Mesenchymal stem cell (in vitro differentiated cells and primary cell): ENCODE results near the gene VPS45.
A peak's percentile ranks its signal among the peaks of the same experiment; 100 is the strongest.

Experiments
- DNase-seq: peaks from one replicate; pipeline ENCODE4 v3.0.0-alpha.2; 2013
- H2AFZ ChIP-seq: one replicate; pipeline ENCODE4 v1.6.1; 2013; ENCODE audit warnings: low read depth, mild to moderate bottlenecking, control low read depth, inconsistent platforms, low read length, moderate library complexity
- H2AK5ac ChIP-seq: 2 replicates; pipeline ENCODE4 v1.6.1; 2013; ENCODE audit warnings: low read length, moderate library complexity, mild to moderate bottlenecking, inconsistent platforms; ENCODE audit not compliant: severe bottlenecking
- H2BK120ac ChIP-seq: one replicate; pipeline ENCODE4 v1.6.1; 2013; ENCODE audit warnings: low read depth, mild to moderate bottlenecking, inconsistent platforms, low read length, moderate library complexity
- H2BK12ac ChIP-seq, 2 experiments: one replicate each; pipeline ENCODE4 v1.6.1; 2013; ENCODE audit warnings: inconsistent platforms in 2 of 2, low read length in 2 of 2, mild to moderate bottlenecking in 2 of 2, moderate library complexity in 2 of 2, control low read depth in 1 of 2
- H2BK15ac ChIP-seq: one replicate; pipeline ENCODE4 v1.6.1; 2013; ENCODE audit warnings: mild to moderate bottlenecking, low read depth, inconsistent platforms; ENCODE audit not compliant: poor library complexity, severe bottlenecking
- H2BK5ac ChIP-seq: 2 replicates; pipeline ENCODE4 v1.6.1; 2013; ENCODE audit warnings: low read depth, mild to moderate bottlenecking, low read length, control low read depth, inconsistent platforms; ENCODE audit not compliant: poor library complexity, severe bottlenecking
- H3K14ac ChIP-seq, 2 experiments: one replicate each; pipeline ENCODE4 v1.6.1; 2013; ENCODE audit warnings: inconsistent platforms in 2 of 2, low read length in 2 of 2, control low read depth in 1 of 2, mild to moderate bottlenecking in 1 of 2, moderate library complexity in 1 of 2
- H3K18ac ChIP-seq, 2 experiments: one replicate each; pipeline ENCODE4 v1.6.1; 2013; ENCODE audit warnings: inconsistent platforms in 2 of 2, low read length in 2 of 2, control low read depth in 1 of 2, low read depth in 1 of 2, mild to moderate bottlenecking in 1 of 2
- H3K23ac ChIP-seq, 2 experiments: one replicate each; pipeline ENCODE4 v1.6.1; 2013; ENCODE audit warnings: inconsistent platforms in 2 of 2, low read length in 2 of 2, mild to moderate bottlenecking in 2 of 2, moderate library complexity in 2 of 2, control low read depth in 1 of 2
- H3K27ac ChIP-seq: 2 replicates; pipeline ENCODE4 v1.5.1; 2013; ENCODE audit warnings: mild to moderate bottlenecking, moderate library complexity, low read length, control low read depth, inconsistent platforms; ENCODE audit not compliant: poor library complexity, severe bottlenecking
- H3K27me3 ChIP-seq, 2 experiments: 2 replicates each; pipeline versions ENCODE4 v1.6.1 to v1.7.0; 2013; ENCODE audit warnings: low read length in 2 of 2, mild to moderate bottlenecking in 2 of 2, moderate library complexity in 2 of 2, control low read depth in 1 of 2, inconsistent platforms in 1 of 2; ENCODE audit not compliant: control insufficient read depth in 1 of 2, insufficient read depth in 1 of 2
- H3K36me3 ChIP-seq, 2 experiments: 2 replicates each; pipeline versions ENCODE4 v1.6.1 to v1.7.0; 2013; ENCODE audit warnings: low read length in 2 of 2, control low read depth in 1 of 2, inconsistent platforms in 1 of 2, low read depth in 1 of 2, mild to moderate bottlenecking in 1 of 2; ENCODE audit not compliant: insufficient read depth in 2 of 2, control insufficient read depth in 1 of 2
- H3K4ac ChIP-seq, 2 experiments: one replicate each; pipeline ENCODE4 v1.6.1; 2013; ENCODE audit warnings: inconsistent platforms in 2 of 2, low read length in 2 of 2, mild to moderate bottlenecking in 2 of 2, moderate library complexity in 2 of 2, control low read depth in 1 of 2, low read depth in 1 of 2
- H3K4me1 ChIP-seq: 2 replicates; pipeline ENCODE4 v1.6.1; 2013; ENCODE audit warnings: low read depth, low read length, control low read depth; ENCODE audit not compliant: control insufficient read depth, insufficient read depth
- H3K4me2 ChIP-seq: 2 replicates; pipeline ENCODE4 v1.6.1; 2013; ENCODE audit warnings: low read length, mild to moderate bottlenecking, inconsistent platforms; ENCODE audit not compliant: poor library complexity, severe bottlenecking
- H3K4me3 ChIP-seq, 2 experiments: 2 replicates each; pipeline versions ENCODE4 v1.5.1 to v1.7.0; 2013; ENCODE audit warnings: low read length in 2 of 2, mild to moderate bottlenecking in 2 of 2, control low read depth in 1 of 2, low read depth in 1 of 2; ENCODE audit not compliant: insufficient read depth in 1 of 2
- H3K79me1 ChIP-seq: replicated peaks from 2 replicates; pipeline ENCODE4 v1.6.1; 2013; ENCODE audit warnings: mild to moderate bottlenecking, control low read depth, low read length, inconsistent platforms; ENCODE audit not compliant: poor library complexity, severe bottlenecking
- H3K9ac ChIP-seq: 2 replicates; pipeline ENCODE4 v1.7.0; 2013; ENCODE audit warnings: mild to moderate bottlenecking, low read length, moderate library complexity
- H3K9me3 ChIP-seq: 2 replicates; pipeline ENCODE4 v1.7.0; 2013; ENCODE audit warnings: mild to moderate bottlenecking, low read length; ENCODE audit not compliant: control insufficient read depth
- H4K8ac ChIP-seq: one replicate; pipeline ENCODE4 v1.6.1; 2013; ENCODE audit warnings: inconsistent platforms, mild to moderate bottlenecking, low read length, moderate library complexity
- H4K91ac ChIP-seq: one replicate; pipeline ENCODE4 v1.6.1; 2013; ENCODE audit warnings: mild to moderate bottlenecking, low read length, inconsistent platforms
- WGBS: methylation state at CpG from one replicate; pipeline ENCODE4 v1.1.7; 2013; ENCODE audit warnings: mixed read lengths; 5-methylcytosine and 5-hydroxymethylcytosine counted together

VPS45 gene

DNA sequence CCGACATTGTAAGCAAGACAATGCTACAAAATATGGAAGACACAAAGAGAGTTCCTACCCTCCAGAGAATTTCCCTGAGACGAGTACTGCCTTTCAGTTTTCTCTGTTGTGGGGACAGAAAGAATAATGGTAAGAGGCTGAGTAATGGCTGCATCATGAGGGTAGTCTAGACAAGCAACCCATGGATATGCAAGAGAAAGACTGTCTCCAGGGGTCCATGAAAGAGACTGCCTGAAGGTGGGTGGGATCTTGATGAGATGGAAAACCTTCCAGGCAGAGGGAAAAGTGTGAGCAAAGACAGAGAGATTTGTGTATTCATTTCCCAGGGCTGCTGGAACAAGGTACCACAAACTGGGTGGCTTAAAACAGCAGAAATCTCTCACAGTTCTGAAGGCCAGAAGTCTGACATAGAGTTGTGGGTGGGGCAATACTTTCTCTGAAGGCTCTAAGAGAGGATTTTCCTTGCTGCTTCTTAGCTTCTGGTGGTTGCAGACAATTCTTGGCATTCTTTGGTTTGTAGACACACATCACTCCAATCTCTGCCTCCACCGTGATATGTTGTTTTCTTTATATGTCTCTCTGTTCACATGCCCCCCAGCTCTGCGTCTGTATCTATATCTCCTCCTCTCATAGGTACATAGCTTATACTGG lies 126.9 kb downstream of the VPS45 start:
- Histone ChIP-seq H2BK12ac (no peak overlapping the region), H3K36me3 (no peaks in the 10 kb centered on the region), H2BK5ac (no peak overlapping the region), H3K27me3 (no peaks in the 10 kb centered on the region), H3K27ac (peak overlapping the region; percentile 13), H2BK120ac (no peak overlapping the region), H3K4me3 (no peak overlapping the region), H3K9ac (no peak overlapping the region), H4K8ac (peak overlapping the region; percentile 37), H2AFZ (no peak overlapping the region), H3K4ac (no peak overlapping the region), H3K4me1 (peaks cover 1% of the 10 kb centered on the region), H3K4me2 (no peak overlapping the region), H4K91ac (no peak overlapping the region), H3K9me3 (no peaks in the 10 kb centered on the region), H3K18ac (peak overlapping the region in 1 of 2 experiments; percentile 21), H2BK15ac (no peak overlapping the region), H3K79me1 (no peaks in the 10 kb centered on the region), H2AK5ac (peak overlapping the region; percentile 25), H3K14ac (no peak overlapping the region), H3K23ac (no peak overlapping the region)
- DNase-seq: peak; percentile 54
- WGBS: 78% methylated on average over 3 of the region's 4 CpGs
